HepG2 (cell line): Measurements from ENCODE around the gene BRD1.

Experiments
- ELF4 ChIP-seq: sonication (generic); formaldehyde crosslinking; IDR thresholded peaks from 2 replicates; pipeline ENCODE4 v1.5.0; 2020; ENCODE audit warnings: missing genetic modification reagents, mild to moderate bottlenecking, moderate library complexity, borderline replicate concordance
- HNRNPH1 ChIP-seq: fragments of 200-400 bp; formaldehyde crosslinking; optimal IDR thresholded peaks from 2 replicates; pipeline ENCODE3; 2017; ENCODE audit warnings: mild to moderate bottlenecking, low read depth, low read length
- IRF2 ChIP-seq: IDR thresholded peaks from 2 replicates; pipeline ENCODE4 v1.6.1; 2018; ENCODE audit warnings: missing genetic modification reagents, missing compliant biosample characterization
- JUN ChIP-seq: sonication (generic); formaldehyde crosslinking; IDR thresholded peaks from 2 replicates; pipeline ENCODE4 v1.4.0; 2020; ENCODE audit warnings: mild to moderate bottlenecking, missing genetic modification reagents
- NFKB2 ChIP-seq: sonication (generic); formaldehyde crosslinking; IDR thresholded peaks from 2 replicates; pipeline ENCODE4 v1.4.0; 2020; ENCODE audit warnings: missing genetic modification reagents, borderline replicate concordance
- POLR2AphosphoS5 ChIP-seq: IDR thresholded peaks from 2 replicates; pipeline ENCODE4 v1.6.1; 2012; ENCODE audit warnings: low read depth, low read length
- ZBTB7A ChIP-seq: sonication (generic); formaldehyde crosslinking; IDR thresholded peaks from 2 replicates; pipeline ENCODE4 v1.8.0; 2022; ENCODE audit warnings: mild to moderate bottlenecking, missing genetic modification reagents
- ZNF3 ChIP-seq: IDR thresholded peaks from 2 replicates; pipeline ENCODE4 v1.7.0; 2017; ENCODE audit warnings: inconsistent platforms
- TF ChIP-seq, protein P1 (sequence below): sonication (generic); formaldehyde crosslinking; IDR thresholded peaks from 2 replicates; pipeline ENCODE4 v1.5.0; 2020; ENCODE audit warnings: mild to moderate bottlenecking, missing genetic modification reagents, moderate library complexity
- TF ChIP-seq, protein P2 (sequence below): sonication (generic); formaldehyde crosslinking; IDR thresholded peaks from 2 replicates; pipeline ENCODE4 v1.5.0; 2020; ENCODE audit warnings: missing genetic modification reagents
- TF ChIP-seq, protein P3 (sequence below): IDR thresholded peaks from 2 replicates; pipeline ENCODE4 v1.6.1; 2016; ENCODE audit warnings: low read depth
- TF ChIP-seq, protein P4 (sequence below): IDR thresholded peaks from 2 replicates; pipeline ENCODE4 v1.6.1; 2016; ENCODE audit warnings: mild to moderate bottlenecking

DNA sequence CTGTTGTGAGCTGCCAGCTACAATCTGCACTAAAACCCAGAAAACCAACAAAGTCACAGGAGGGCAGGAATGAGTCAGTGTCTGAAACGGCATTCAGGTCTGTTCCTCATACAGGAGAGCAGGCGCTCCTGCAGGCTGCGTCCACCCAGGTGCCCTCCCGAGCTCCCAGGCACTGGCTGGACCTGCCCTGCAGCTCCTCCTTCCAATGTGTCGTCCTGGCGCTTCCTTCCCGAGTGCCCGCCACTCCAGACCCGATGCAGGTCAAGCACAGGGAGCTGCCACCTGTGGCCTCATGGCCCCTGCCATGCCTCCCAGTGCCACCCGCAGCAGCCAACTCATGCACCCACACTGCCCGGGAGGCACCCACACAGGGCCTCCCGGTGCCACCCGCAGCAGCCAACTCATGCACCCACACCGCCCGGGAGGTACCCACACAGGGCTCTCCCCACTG, 12.0 kb downstream of the BRD1 start:
- TF ChIP-seq, protein P1, sequence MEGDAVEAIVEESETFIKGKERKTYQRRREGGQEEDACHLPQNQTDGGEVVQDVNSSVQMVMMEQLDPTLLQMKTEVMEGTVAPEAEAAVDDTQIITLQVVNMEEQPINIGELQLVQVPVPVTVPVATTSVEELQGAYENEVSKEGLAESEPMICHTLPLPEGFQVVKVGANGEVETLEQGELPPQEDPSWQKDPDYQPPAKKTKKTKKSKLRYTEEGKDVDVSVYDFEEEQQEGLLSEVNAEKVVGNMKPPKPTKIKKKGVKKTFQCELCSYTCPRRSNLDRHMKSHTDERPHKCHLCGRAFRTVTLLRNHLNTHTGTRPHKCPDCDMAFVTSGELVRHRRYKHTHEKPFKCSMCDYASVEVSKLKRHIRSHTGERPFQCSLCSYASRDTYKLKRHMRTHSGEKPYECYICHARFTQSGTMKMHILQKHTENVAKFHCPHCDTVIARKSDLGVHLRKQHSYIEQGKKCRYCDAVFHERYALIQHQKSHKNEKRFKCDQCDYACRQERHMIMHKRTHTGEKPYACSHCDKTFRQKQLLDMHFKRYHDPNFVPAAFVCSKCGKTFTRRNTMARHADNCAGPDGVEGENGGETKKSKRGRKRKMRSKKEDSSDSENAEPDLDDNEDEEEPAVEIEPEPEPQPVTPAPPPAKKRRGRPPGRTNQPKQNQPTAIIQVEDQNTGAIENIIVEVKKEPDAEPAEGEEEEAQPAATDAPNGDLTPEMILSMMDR (CRISPR knock-in tag) = no peak
- TF ChIP-seq, protein P2, sequence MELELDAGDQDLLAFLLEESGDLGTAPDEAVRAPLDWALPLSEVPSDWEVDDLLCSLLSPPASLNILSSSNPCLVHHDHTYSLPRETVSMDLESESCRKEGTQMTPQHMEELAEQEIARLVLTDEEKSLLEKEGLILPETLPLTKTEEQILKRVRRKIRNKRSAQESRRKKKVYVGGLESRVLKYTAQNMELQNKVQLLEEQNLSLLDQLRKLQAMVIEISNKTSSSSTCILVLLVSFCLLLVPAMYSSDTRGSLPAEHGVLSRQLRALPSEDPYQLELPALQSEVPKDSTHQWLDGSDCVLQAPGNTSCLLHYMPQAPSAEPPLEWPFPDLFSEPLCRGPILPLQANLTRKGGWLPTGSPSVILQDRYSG (CRISPR knock-in tag) = no peak
- TF ChIP-seq ELF4 = no peak
- TF ChIP-seq, protein P3, sequence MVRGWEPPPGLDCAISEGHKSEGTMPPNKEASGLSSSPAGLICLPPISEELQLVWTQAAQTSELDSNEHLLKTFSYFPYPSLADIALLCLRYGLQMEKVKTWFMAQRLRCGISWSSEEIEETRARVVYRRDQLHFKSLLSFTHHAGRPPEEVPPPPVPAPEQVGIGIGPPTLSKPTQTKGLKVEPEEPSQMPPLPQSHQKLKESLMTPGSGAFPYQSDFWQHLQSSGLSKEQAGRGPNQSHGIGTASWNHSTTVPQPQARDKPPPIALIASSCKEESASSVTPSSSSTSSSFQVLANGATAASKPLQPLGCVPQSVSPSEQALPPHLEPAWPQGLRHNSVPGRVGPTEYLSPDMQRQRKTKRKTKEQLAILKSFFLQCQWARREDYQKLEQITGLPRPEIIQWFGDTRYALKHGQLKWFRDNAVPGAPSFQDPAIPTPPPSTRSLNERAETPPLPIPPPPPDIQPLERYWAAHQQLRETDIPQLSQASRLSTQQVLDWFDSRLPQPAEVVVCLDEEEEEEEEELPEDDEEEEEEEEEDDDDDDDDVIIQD (CRISPR knock-in tag) = no peak
- no peak for TF ChIP-seq POLR2AphosphoS5
- TF ChIP-seq ZBTB7A = no peak
- no peak for TF ChIP-seq NFKB2
- TF ChIP-seq IRF2 (CRISPR knock-in tag) = no peak
- TF ChIP-seq, protein P4, sequence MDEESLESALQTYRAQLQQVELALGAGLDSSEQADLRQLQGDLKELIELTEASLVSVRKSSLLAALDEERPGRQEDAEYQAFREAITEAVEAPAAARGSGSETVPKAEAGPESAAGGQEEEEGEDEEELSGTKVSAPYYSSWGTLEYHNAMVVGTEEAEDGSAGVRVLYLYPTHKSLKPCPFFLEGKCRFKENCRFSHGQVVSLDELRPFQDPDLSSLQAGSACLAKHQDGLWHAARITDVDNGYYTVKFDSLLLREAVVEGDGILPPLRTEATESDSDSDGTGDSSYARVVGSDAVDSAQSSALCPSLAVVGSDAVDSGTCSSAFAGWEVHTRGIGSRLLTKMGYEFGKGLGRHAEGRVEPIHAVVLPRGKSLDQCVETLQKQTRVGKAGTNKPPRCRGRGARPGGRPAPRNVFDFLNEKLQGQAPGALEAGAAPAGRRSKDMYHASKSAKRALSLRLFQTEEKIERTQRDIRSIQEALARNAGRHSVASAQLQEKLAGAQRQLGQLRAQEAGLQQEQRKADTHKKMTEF (CRISPR knock-in tag) = no peak
- no peak for TF ChIP-seq HNRNPH1
- no peak for TF ChIP-seq ZNF3 (CRISPR knock-in tag)
- no peak for TF ChIP-seq JUN (CRISPR knock-in tag)
